ENCODE data around the gene DLG1. TPM values are rescaled to one million over a fixed set of nuclear protein-coding genes. Genes with fewer than 3 reads are reported as not detected.

The DLG1 gene
- total RNA-seq, 2 donors from 2014 or later, result 59.0 to 98.2 TPM

DNA sequence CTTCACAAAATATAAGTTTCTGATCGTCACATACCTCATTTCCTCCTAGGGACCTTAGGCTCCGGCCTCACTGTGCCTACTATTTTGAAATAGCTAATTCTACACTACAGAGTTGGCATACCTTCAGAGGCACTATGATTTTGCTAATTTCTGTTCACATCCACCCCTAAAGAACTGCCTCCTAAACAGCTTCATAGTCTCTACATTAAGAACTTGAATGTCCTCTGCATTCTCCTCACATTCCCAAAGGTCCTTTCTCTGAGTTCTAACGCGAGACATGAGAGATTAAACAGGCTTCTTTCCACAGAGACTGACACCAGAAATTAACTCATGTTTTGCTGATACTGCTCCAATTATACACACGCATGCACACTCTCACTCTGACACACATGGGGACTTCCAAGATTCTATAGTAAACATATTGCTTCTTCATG is 75.5 kb downstream of the DLG1 start:
- no peaks in the 10 kb centered on the region for H3K9me3 ChIP-seq
- TF ChIP-seq CTCF (IDR thresholded peaks at IDR 0.05), result no peak
- no peak for TF ChIP-seq POLR2AphosphoS5 (IDR thresholded peaks at IDR 0.05)
- no peak for TF ChIP-seq POLR2A (IDR thresholded peaks at IDR 0.05)
- DNase-seq (ENCODE audit: low spot score), result no peak
- intact Hi-C loops (cut with DNase I), result no loop called here
- 49% methylated on average over 5 of the region's 5 CpGs for WGBS
- H3K27ac ChIP-seq, result no peak overlapping the region
- no peaks in the 10 kb centered on the region for H3K27me3 ChIP-seq (replicated peaks; ENCODE audit: insufficient read depth)
- no peaks in the 10 kb centered on the region for H3K36me3 ChIP-seq
- no peak overlapping the region for H3K4me3 ChIP-seq
- H3K4me1 ChIP-seq (replicated peaks), result no peaks in the 10 kb centered on the region

- no peak for DNase-seq (ENCODE audit: low spot score)
- no peaks in the 10 kb centered on the region for H3K4me1 ChIP-seq (replicated peaks)
- H3K27ac ChIP-seq, result no peak overlapping the region
- H3K36me3 ChIP-seq, result no peaks in the 10 kb centered on the region
- H3K27me3 ChIP-seq (replicated peaks; ENCODE audit: insufficient read depth), result no peaks in the 10 kb centered on the region
- WGBS, result 89% methylated on average over 6 of the region's 6 CpGs
- no peak overlapping the region for H3K4me3 ChIP-seq
- TF ChIP-seq CTCF (IDR thresholded peaks at IDR 0.05) (no peak), POLR2AphosphoS5 (IDR thresholded peaks at IDR 0.05) (no peak), POLR2A (IDR thresholded peaks at IDR 0.05) (no peak)
- intact Hi-C loops (cut with DNase I), result no loop called here
- no peaks in the 10 kb centered on the region for H3K9me3 ChIP-seq
These were observed 78.8 kb downstream of the DLG1 start for GRCh38 chr3:197219619-197220018.

DNA sequence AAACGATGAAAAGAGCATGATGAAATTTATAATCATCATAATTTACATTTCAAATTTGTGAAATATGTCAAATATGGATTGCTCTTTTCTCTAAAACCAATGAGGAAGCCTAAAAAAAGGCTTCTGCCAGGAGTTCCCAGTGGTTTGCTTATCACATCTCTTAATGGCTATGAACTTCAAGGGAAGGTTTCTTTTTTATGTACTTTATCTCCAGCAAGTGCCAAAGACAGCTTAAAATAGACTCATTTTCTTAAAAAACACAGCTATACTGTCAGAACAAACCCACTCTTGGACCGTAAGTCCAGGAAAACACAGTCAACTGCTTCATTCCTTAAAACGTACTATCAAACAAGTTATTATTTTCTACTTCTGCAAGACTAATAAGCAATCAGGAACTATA is 80.2 kb downstream of the DLG1 start:
- Histone ChIP-seq H3K9me3 (no peaks in the 10 kb centered on the region), H3K27ac (no peak overlapping the region), H3K27me3 (replicated peaks; ENCODE audit: insufficient read depth) (no peaks in the 10 kb centered on the region), H3K4me1 (replicated peaks) (no peaks in the 10 kb centered on the region), H3K4me3 (no peak overlapping the region), H3K36me3 (no peaks in the 10 kb centered on the region)
- 58% methylated on average over 3 of the region's 3 CpGs for WGBS
- intact Hi-C loops (cut with DNase I), result no loop called here
- no peak for TF ChIP-seq POLR2AphosphoS5 (IDR thresholded peaks at IDR 0.05)
- no peak for TF ChIP-seq CTCF (IDR thresholded peaks at IDR 0.05)
- no peak for TF ChIP-seq POLR2A (IDR thresholded peaks at IDR 0.05)
- no peak for DNase-seq (ENCODE audit: low spot score)

DNA sequence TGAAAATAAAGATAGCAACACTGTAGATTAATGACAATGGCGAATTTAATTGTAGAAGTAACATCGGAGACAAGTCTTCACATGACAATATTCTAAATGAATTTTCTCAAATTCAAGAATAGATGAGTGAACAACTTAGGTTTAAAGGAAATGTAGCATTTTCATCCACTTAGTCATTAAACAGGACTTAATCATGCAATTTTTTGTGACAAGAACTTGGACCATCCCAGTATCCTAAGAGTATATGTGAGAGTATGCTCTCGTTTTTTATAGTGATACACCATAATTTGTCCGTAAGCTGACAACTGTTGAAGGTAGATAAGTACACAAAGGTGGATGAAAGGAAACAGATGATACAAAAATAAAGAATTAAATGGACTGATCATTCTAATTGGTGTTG is 81.5 kb downstream of the DLG1 start:
- Histone ChIP-seq H3K4me1 (replicated peaks) (no peaks in the 10 kb centered on the region), H3K36me3 (no peaks in the 10 kb centered on the region), H3K27me3 (replicated peaks; ENCODE audit: insufficient read depth) (no peaks in the 10 kb centered on the region), H3K27ac (no peak overlapping the region), H3K9me3 (no peaks in the 10 kb centered on the region), H3K4me3 (no peak overlapping the region)
- WGBS, result 91% methylated on average over 4 of the region's 4 CpGs
- intact Hi-C loops (cut with DNase I), result no loop called here
- no peak for DNase-seq (ENCODE audit: low spot score)
- TF ChIP-seq POLR2AphosphoS5 (IDR thresholded peaks at IDR 0.05), result no peak
- no peak for TF ChIP-seq CTCF (IDR thresholded peaks at IDR 0.05)
- TF ChIP-seq POLR2A (IDR thresholded peaks at IDR 0.05), result no peak

DNA sequence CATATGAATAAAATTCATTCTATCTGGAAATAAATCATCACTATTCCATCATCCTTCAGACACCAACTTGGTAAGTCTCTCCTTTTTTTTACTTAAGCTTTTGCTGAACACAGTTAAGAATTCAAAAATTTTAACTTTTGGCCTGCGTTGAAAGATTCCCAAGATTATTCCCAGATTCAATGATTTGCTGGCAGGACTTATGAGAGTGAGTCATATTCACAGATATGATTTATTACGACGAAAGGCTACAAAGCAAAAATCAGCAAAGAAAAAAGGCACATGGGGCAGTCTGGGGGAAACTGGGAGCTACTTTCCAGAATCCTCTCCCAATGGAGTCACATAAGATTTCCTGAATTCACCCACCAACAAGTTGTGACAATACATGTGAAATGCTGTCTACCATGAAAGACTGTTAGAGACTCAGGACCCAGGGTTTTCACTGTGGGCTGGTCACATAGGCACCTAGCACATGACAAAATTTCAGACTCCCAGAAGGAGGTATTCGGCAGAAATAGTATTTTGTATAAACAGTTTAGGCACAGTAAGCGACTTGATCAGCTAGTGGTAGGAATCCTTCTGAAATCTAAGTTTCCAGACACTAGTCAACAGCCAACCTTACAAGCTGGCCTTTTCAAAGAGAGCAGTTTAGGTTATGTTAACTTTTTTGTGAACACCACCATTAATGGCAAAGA is 82.1 kb downstream of the DLG1 start:
- Histone ChIP-seq H3K4me3 (no peak overlapping the region), H3K9me3 (no peaks in the 10 kb centered on the region), H3K36me3 (no peaks in the 10 kb centered on the region), H3K27me3 (replicated peaks; ENCODE audit: insufficient read depth) (no peaks in the 10 kb centered on the region), H3K4me1 (replicated peaks) (no peaks in the 10 kb centered on the region), H3K27ac (no peak overlapping the region)
- 48% methylated on average over 5 of the region's 5 CpGs for WGBS
- TF ChIP-seq POLR2A (IDR thresholded peaks at IDR 0.05) (no peak), CTCF (IDR thresholded peaks at IDR 0.05) (no peak), POLR2AphosphoS5 (IDR thresholded peaks at IDR 0.05) (no peak)
- DNase-seq (ENCODE audit: low spot score), result no peak
- intact Hi-C loops (cut with DNase I), result no loop called here
